Kidney (tissue), 14 donors: ENCODE measurements around the gene SKIC2. TPM values are rescaled to one million over a fixed set of nuclear protein-coding genes. Genes with fewer than 3 reads are reported as not detected.

Source experiments
- DNase-seq, 5 donors: peaks; one replicate each; pipeline ENCODE4 v3.0.0-alpha.2; 2013 to 2020
- FAIRE-seq: peaks from 2 replicates; lab custom pipeline; 2012; peaks lifted over from hg19 to GRCh38; lab: Jason Lieb, UNC
- H3K27ac ChIP-seq, 2 donors: one replicate each; pipeline ENCODE4 v1.7.0; 2013; ENCODE audit warnings: low read depth in 2 of 2, low read length in 2 of 2, inconsistent platforms in 1 of 2
- H3K27me3 ChIP-seq: one replicate; pipeline ENCODE4 v1.7.1; 2013; ENCODE audit warnings: low read length, inconsistent platforms; ENCODE audit not compliant: control insufficient read depth, insufficient read depth
- H3K36me3 ChIP-seq, 3 donors: one replicate each; pipeline versions ENCODE4 v1.7.0 to v1.7.1; 2013; ENCODE audit warnings: low read length in 3 of 3, control low read depth in 1 of 3, inconsistent platforms in 1 of 3; ENCODE audit not compliant: insufficient read depth in 3 of 3, control insufficient read depth in 2 of 3
- H3K4me1 ChIP-seq, 3 donors: one replicate each; pipeline versions ENCODE4 v1.7.0 to v1.7.1; 2013; ENCODE audit warnings: low read length in 3 of 3, inconsistent platforms in 1 of 3, low read depth in 1 of 3; ENCODE audit not compliant: control insufficient read depth in 2 of 3, insufficient read depth in 2 of 3
- H3K4me3 ChIP-seq, 3 donors: one replicate each; pipeline versions ENCODE4 v1.7.0 to v1.8.1; 2013; ENCODE audit warnings: low read length in 3 of 3, control low read depth in 1 of 3, inconsistent platforms in 1 of 3
- H3K9ac ChIP-seq, 3 donors: one replicate each; pipeline versions ENCODE4 v1.7.0 to v1.7.1; 2013; ENCODE audit warnings: low read length in 3 of 3, control low read depth in 1 of 3, inconsistent platforms in 1 of 3
- H3K9me3 ChIP-seq, 3 donors: one replicate each; pipeline versions ENCODE4 v1.7.0 to v1.7.1; 2013; ENCODE audit warnings: low read length in 3 of 3, control low read depth in 1 of 3, inconsistent platforms in 1 of 3; ENCODE audit not compliant: control insufficient read depth in 2 of 3, insufficient read depth in 1 of 3
- CTCF ChIP-seq: IDR thresholded peaks from 3 replicates; pipeline ENCODE4 v1.5.1; 2012; ENCODE audit warnings: mild to moderate bottlenecking, moderate library complexity, borderline replicate concordance; ENCODE audit not compliant: insufficient read depth; ENCODE audit errors: extremely low read depth
- intact Hi-C: fragments of 100-400 bp; cut with DNase I; formaldehyde crosslinking; loops from one replicate; pipeline ENCODE4 v1.11.1; 2022
- polyA plus RNA-seq: library from polyadenylated mRNA; stranded (reverse); fragments of 350-450 nt; fragmentation: Illumina TruSeq; extraction: RNeasy Lipid Tissue Mini Kit (QIAGEN cat#74804); gene quantifications from one replicate; pipeline ENCODE4 v1.2.3, GENCODE V29; 2014; ENCODE audit warnings: low read depth, low replicate concordance; ENCODE audit not compliant: insufficient read depth
- total RNA-seq: library from RNA; stranded (reverse); fragmentation: NEBNext Ultra II Directional; extraction: Animal tissue kit (Norgen Biotek cat#: 25700); gene quantifications from one replicate; pipeline ENCODE4 v1.2.1, GENCODE V29; 2021
- donor health status: control.
- donor health status: control.
- donor health status: control.
- donor health status: control.
- donor health status: control.
- donor health status: DM: yes; HTN: yes; CAD: no.
- donor health status: Normal renal cell carcinoma (clear cell type).

The SKIC2 gene
- total and polyA plus RNA-seq, 2 donors from 2014 or later: 55.0 to 67.8 TPM

GRCh38 chr6:31915351-31915750 lies 43.6 kb upstream of the SKIC2 start:
- no peak for TF ChIP-seq CTCF
- intact Hi-C loops: no loop called here
- H3K4me1 ChIP-seq: no peaks in the 10 kb centered on the region
- no peak overlapping the region for H3K9ac ChIP-seq
- FAIRE-seq: no peak
- no peaks in the 10 kb centered on the region for H3K9me3 ChIP-seq
- no peaks in the 10 kb centered on the region for H3K36me3 ChIP-seq
- H3K27me3 ChIP-seq: no peaks in the 10 kb centered on the region
- H3K4me3 ChIP-seq: no peak overlapping the region
- no peak for DNase-seq
- H3K27ac ChIP-seq: no peak overlapping the region

GRCh38 chr6:31915756-31916155 lies 43.2 kb upstream of the SKIC2 start:
- FAIRE-seq: no peak

GRCh38 chr6:31918069-31918720 lies 40.8 kb upstream of the SKIC2 start:
- Histone ChIP-seq H3K9me3 (no peaks in the 10 kb centered on the region), H3K27me3 (no peaks in the 10 kb centered on the region), H3K4me1 (no peaks in the 10 kb centered on the region), H3K27ac (no peak overlapping the region), H3K36me3 (no peaks in the 10 kb centered on the region), H3K4me3 (no peak overlapping the region), H3K9ac (no peak overlapping the region)
- intact Hi-C loops: no loop called here
- TF ChIP-seq CTCF: no peak
- FAIRE-seq: no peak
- no peak for DNase-seq

More at GRCh38 chr6:31915756-31916155, 43.2 kb upstream of the SKIC2 start:
- H3K36me3 ChIP-seq: no peaks in the 10 kb centered on the region
- no peak for DNase-seq
- no peak for TF ChIP-seq CTCF
- H3K27me3 ChIP-seq: no peaks in the 10 kb centered on the region
- intact Hi-C loops: no loop called here
- H3K9me3 ChIP-seq: no peaks in the 10 kb centered on the region
- H3K4me1 ChIP-seq: no peaks in the 10 kb centered on the region
- no peak overlapping the region for H3K27ac ChIP-seq
- no peak overlapping the region for H3K4me3 ChIP-seq
- no peak overlapping the region for H3K9ac ChIP-seq
